ENCODE measurements around the gene CREB3L2. TPM values are rescaled to one million over a fixed set of nuclear protein-coding genes. Genes with fewer than 3 reads are reported as not detected.
"Not testable (repeated sequence)": the region's sequence is repeated elsewhere in the genome, so short reads cannot be mapped to it uniquely, and the experiment has no call there.

The CREB3L2 gene
- total and polyA plus RNA-seq, 11 donors: 4.0 to 40.6 (median 21.8) TPM

GRCh38 chr7:137835486-137836112, 166.3 kb downstream of the CREB3L2 start:
- WGBS, 4 donors: 67 to 79% (median 77%) methylated on average over 3 of the region's 3 CpGs
- TF ChIP-seq POLR2A (IDR thresholded peaks at IDR 0.05) (no peak), CTCF (IDR thresholded peaks at IDR 0.05) (no peak)
- Histone ChIP-seq H3K27me3 (no peaks in the 10 kb centered on the region), H3K9me3 (peaks cover 0 to 18% (median 11%) of the 10 kb centered on the region in 12 donors), H3K36me3 (no peaks in the 10 kb centered on the region), H3K4me3 (no peak overlapping the region), H3K4me1 (no peaks in the 10 kb centered on the region), H3K27ac (no peak overlapping the region)
- intact Hi-C loops (cut with DNase I): no loop called here
- no peak for DNase-seq
- ATAC-seq: no peak

GRCh38 chr7:137834552-137834951, 167.3 kb downstream of the CREB3L2 start:
- no peak for DNase-seq
- Histone ChIP-seq H3K9me3 (peaks cover 0 to 18% (median 11%) of the 10 kb centered on the region in 12 donors), H3K4me3 (no peak overlapping the region), H3K27ac (no peak overlapping the region), H3K4me1 (peaks cover 0 to 1% (median 0%) of the 10 kb centered on the region in 12 donors), H3K27me3 (no peaks in the 10 kb centered on the region), H3K36me3 (no peaks in the 10 kb centered on the region)
- intact Hi-C loops (cut with DNase I): no loop called here
- 94 to 100% (median 96%) methylated on average over 1 of the region's 1 CpG for WGBS, 4 donors
- TF ChIP-seq POLR2A (IDR thresholded peaks at IDR 0.05) (no peak), CTCF (IDR thresholded peaks at IDR 0.05) (no peak)
- ATAC-seq: no peak

- H3K9me3 ChIP-seq: peaks cover 0 to 18% (median 11%) of the 10 kb centered on the region in 12 donors
- DNase-seq; intact Hi-C loops (cut with DNase I); H3K36me3 ChIP-seq; H3K4me3 ChIP-seq; ATAC-seq; H3K27ac ChIP-seq; H3K27me3 ChIP-seq: not testable (repeated sequence)
- peaks cover 0 to 15% (median 3%) of the 10 kb centered on the region in 12 donors for H3K4me1 ChIP-seq
- 89 to 95% (median 91%) methylated on average over 2 of the region's 2 CpGs for WGBS, 4 donors
Measured at GRCh38 chr7:137832990-137833389, 168.9 kb downstream of the CREB3L2 start.

- Histone ChIP-seq H3K27ac (no peak overlapping the region), H3K4me1 (peaks cover 0 to 15% (median 3%) of the 10 kb centered on the region in 12 donors), H3K9me3 (peaks cover 0 to 18% (median 11%) of the 10 kb centered on the region in 12 donors), H3K36me3 (no peaks in the 10 kb centered on the region), H3K27me3 (no peaks in the 10 kb centered on the region), H3K4me3 (no peak overlapping the region)
- no peak for TF ChIP-seq POLR2A (IDR thresholded peaks at IDR 0.05)
- ATAC-seq: no peak
- WGBS, 4 donors: 93 to 96% (median 94%) methylated on average over 2 of the region's 2 CpGs
- DNase-seq: no peak
- intact Hi-C loops (cut with DNase I): no loop called here
Measured at GRCh38 chr7:137832382-137832781, 169.5 kb downstream of the CREB3L2 start.

GRCh38 chr7:137831555-137831954, 170.3 kb downstream of the CREB3L2 start:
- Histone ChIP-seq H3K9me3 (peaks cover 0 to 18% (median 11%) of the 10 kb centered on the region in 12 donors), H3K4me1 (peaks cover 0 to 15% (median 3%) of the 10 kb centered on the region in 12 donors)
- H3K4me3 ChIP-seq; ATAC-seq; intact Hi-C loops (cut with DNase I); H3K36me3 ChIP-seq; H3K27me3 ChIP-seq; DNase-seq; H3K27ac ChIP-seq: not testable (repeated sequence)
- 83 to 98% (median 90%) methylated on average over 1 of the region's 1 CpG for WGBS, 4 donors
